Measurements from ENCODE around the gene MATN1. TPM values are rescaled to one million over a fixed set of nuclear protein-coding genes. Genes with fewer than 3 reads are reported as not detected.

Gene MATN1
- polyA plus RNA-seq, 1 donor from 2014 or later = 0.22 TPM

- no peak overlapping the region for H3K27ac ChIP-seq (ENCODE audit: low read length)
- no peak overlapping the region for H3K4me3 ChIP-seq (ENCODE audit: low read length)
- H3K36me3 ChIP-seq (ENCODE audit: insufficient read depth, low read length) = no peaks in the 10 kb centered on the region
- no peak for TF ChIP-seq MXI1 (conservative IDR thresholded peaks at IDR 0.05; ENCODE audit: poor library complexity, severe bottlenecking)
- TF ChIP-seq EP300 (conservative IDR thresholded peaks at IDR 0.05; ENCODE audit: poor library complexity, severe bottlenecking) = no peak
- TF ChIP-seq POLR2AphosphoS5 (IDR thresholded peaks at IDR 0.05) = no peak
- no peak for TF ChIP-seq RAD21 (conservative IDR thresholded peaks at IDR 0.05)
- no peak for TF ChIP-seq SMC3 (conservative IDR thresholded peaks at IDR 0.05; ENCODE audit: poor library complexity)
- no peak for TF ChIP-seq TAF1 (IDR thresholded peaks at IDR 0.05; ENCODE audit: low read depth)
- TF ChIP-seq EZH2 (IDR thresholded peaks at IDR 0.05; ENCODE audit: borderline replicate concordance, insufficient read depth, low read length, poor library complexity, severe bottlenecking) = no peak
- no peak for TF ChIP-seq CTCF (IDR thresholded peaks at IDR 0.05; ENCODE audit: poor library complexity, severe bottlenecking)
- TF ChIP-seq, protein P1, sequence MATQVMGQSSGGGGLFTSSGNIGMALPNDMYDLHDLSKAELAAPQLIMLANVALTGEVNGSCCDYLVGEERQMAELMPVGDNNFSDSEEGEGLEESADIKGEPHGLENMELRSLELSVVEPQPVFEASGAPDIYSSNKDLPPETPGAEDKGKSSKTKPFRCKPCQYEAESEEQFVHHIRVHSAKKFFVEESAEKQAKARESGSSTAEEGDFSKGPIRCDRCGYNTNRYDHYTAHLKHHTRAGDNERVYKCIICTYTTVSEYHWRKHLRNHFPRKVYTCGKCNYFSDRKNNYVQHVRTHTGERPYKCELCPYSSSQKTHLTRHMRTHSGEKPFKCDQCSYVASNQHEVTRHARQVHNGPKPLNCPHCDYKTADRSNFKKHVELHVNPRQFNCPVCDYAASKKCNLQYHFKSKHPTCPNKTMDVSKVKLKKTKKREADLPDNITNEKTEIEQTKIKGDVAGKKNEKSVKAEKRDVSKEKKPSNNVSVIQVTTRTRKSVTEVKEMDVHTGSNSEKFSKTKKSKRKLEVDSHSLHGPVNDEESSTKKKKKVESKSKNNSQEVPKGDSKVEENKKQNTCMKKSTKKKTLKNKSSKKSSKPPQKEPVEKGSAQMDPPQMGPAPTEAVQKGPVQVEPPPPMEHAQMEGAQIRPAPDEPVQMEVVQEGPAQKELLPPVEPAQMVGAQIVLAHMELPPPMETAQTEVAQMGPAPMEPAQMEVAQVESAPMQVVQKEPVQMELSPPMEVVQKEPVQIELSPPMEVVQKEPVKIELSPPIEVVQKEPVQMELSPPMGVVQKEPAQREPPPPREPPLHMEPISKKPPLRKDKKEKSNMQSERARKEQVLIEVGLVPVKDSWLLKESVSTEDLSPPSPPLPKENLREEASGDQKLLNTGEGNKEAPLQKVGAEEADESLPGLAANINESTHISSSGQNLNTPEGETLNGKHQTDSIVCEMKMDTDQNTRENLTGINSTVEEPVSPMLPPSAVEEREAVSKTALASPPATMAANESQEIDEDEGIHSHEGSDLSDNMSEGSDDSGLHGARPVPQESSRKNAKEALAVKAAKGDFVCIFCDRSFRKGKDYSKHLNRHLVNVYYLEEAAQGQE (IDR thresholded peaks at IDR 0.05; ENCODE audit: borderline replicate concordance) = no peak
- no peak overlapping the region for H3K4me2 ChIP-seq (ENCODE audit: low read length)
- no peaks in the 10 kb centered on the region for H4K20me1 ChIP-seq (ENCODE audit: insufficient read depth)
- no peak overlapping the region for H2AFZ ChIP-seq (ENCODE audit: low read depth, low read length)
- H3K9me3 ChIP-seq (ENCODE audit: low read length) = no peaks in the 10 kb centered on the region
- no peaks in the 10 kb centered on the region for H3F3A ChIP-seq (ENCODE audit: insufficient read depth, low read length, poor library complexity, severe bottlenecking)
- H3K27me3 ChIP-seq (ENCODE audit: insufficient read depth, low read depth, low read length) = no peaks in the 10 kb centered on the region
- H3K9me2 ChIP-seq (ENCODE audit: insufficient read depth, low read length) = no peaks in the 10 kb centered on the region
- no peaks in the 10 kb centered on the region for H3K79me2 ChIP-seq (replicated peaks; ENCODE audit: insufficient read depth, low read length)
- H3K9ac ChIP-seq (ENCODE audit: low read length) = no peak overlapping the region
Measured at GRCh38 chr1:30663596-30664091, 59.7 kb downstream of the MATN1 start.

DNA sequence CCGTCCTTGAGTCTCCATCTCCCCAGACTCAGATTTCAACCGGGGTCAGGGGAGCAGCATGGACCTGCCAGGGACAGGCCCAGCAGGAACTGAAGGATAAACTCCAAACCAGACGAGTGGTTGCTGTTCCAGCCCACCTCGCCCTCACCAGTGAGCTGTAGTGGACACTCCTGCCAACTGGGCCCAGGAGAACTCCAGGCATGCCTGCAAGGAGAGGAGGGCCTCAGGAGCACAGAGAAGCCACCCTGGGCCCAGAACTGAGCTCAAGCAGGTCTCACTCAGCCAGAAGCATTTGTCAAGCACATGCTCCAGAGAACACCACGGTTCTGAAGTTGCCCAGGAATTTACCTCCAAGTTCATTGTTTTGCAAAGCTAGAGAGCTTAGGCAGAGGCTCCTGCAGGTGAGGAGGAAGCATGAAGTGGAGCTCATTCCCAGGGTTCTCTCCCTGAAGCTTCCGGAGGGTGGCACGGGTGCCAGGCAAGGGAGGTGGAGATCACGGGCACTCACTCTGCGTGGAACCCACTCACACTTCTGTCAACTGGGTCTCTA is 61.0 kb downstream of the MATN1 start:
- Histone ChIP-seq H3K9ac (ENCODE audit: low read length) (no peak overlapping the region), H3K9me3 (ENCODE audit: low read length) (no peaks in the 10 kb centered on the region), H3K4me2 (ENCODE audit: low read length) (no peak overlapping the region), H3K4me3 (ENCODE audit: low read length) (no peak overlapping the region), H3K27ac (ENCODE audit: low read length) (no peak overlapping the region), H2AFZ (ENCODE audit: low read depth, low read length) (no peak overlapping the region), H3K9me2 (ENCODE audit: insufficient read depth, low read length) (no peaks in the 10 kb centered on the region), H4K20me1 (ENCODE audit: insufficient read depth) (no peaks in the 10 kb centered on the region), H3K36me3 (ENCODE audit: insufficient read depth, low read length) (no peaks in the 10 kb centered on the region), H3K27me3 (ENCODE audit: insufficient read depth, low read depth, low read length) (no peaks in the 10 kb centered on the region), H3F3A (ENCODE audit: insufficient read depth, low read length, poor library complexity, severe bottlenecking) (no peaks in the 10 kb centered on the region), H3K79me2 (replicated peaks; ENCODE audit: insufficient read depth, low read length) (no peaks in the 10 kb centered on the region)
- TF ChIP-seq, protein P1 (IDR thresholded peaks at IDR 0.05; ENCODE audit: borderline replicate concordance) = no peak
- TF ChIP-seq CTCF (IDR thresholded peaks at IDR 0.05; ENCODE audit: poor library complexity, severe bottlenecking) (no peak), TAF1 (IDR thresholded peaks at IDR 0.05; ENCODE audit: low read depth) (no peak), EZH2 (IDR thresholded peaks at IDR 0.05; ENCODE audit: borderline replicate concordance, insufficient read depth, low read length, poor library complexity, severe bottlenecking) (no peak), SMC3 (conservative IDR thresholded peaks at IDR 0.05; ENCODE audit: poor library complexity) (no peak), POLR2AphosphoS5 (IDR thresholded peaks at IDR 0.05) (no peak), EP300 (conservative IDR thresholded peaks at IDR 0.05; ENCODE audit: poor library complexity, severe bottlenecking) (no peak), MXI1 (conservative IDR thresholded peaks at IDR 0.05; ENCODE audit: poor library complexity, severe bottlenecking) (no peak), RAD21 (conservative IDR thresholded peaks at IDR 0.05) (no peak)

All from neural cell (in vitro differentiated cells).